ENCODE measurements around the gene TBC1D2B. TPM values are rescaled to one million over a fixed set of nuclear protein-coding genes. Genes with fewer than 3 reads are reported as not detected.

The TBC1D2B gene
- total RNA-seq, 1 donor from 2014 or later = 69.3 TPM

DNA sequence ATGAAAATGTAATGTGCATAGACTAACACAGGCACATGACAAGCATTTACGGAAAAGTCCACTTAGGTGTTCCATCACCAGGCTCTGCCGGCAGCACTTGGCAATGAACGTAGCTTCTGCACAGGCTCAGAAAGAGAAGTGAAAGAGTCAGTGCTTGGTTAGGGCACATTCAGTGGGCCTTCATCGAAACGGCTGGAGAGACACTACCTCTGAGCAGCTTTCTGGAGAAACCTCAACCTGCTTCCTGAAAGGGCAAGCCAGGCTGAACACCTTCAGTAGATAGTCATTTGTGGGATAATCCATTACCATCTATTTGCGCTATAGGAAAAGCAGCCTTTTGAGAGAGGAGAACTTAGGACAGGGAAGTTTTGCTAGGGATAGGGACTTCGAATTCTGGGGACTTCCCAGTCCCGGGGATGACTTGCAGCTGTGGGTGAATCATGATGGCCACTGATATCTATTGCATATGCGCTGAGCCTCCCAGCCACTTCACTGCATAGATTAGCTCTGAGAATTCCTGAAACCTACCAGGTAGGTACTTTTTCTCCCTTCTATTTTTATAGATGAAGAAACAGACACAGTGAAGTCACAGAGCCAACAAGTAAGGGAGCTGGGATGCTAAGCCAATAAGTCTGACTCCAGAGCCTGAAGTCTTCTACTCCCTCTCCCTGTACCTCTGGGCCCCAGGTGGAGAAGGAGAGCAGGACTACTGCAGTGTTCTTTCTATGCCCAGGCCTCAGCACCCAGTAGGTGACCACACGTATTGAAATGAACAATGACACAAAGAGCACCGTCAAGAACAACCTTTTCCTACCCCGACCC is 10.7 kb upstream of the TBC1D2B start:
- peaks cover 12% of the 10 kb centered on the region for H3K4me1 Mint-ChIP-seq (ENCODE audit: unreplicated experiment)
- no peak overlapping the region for H3K4me3 Mint-ChIP-seq (ENCODE audit: unreplicated experiment)
- H3K27me3 Mint-ChIP-seq (ENCODE audit: unreplicated experiment) = no peaks in the 10 kb centered on the region
- TF ChIP-seq, protein P1, sequence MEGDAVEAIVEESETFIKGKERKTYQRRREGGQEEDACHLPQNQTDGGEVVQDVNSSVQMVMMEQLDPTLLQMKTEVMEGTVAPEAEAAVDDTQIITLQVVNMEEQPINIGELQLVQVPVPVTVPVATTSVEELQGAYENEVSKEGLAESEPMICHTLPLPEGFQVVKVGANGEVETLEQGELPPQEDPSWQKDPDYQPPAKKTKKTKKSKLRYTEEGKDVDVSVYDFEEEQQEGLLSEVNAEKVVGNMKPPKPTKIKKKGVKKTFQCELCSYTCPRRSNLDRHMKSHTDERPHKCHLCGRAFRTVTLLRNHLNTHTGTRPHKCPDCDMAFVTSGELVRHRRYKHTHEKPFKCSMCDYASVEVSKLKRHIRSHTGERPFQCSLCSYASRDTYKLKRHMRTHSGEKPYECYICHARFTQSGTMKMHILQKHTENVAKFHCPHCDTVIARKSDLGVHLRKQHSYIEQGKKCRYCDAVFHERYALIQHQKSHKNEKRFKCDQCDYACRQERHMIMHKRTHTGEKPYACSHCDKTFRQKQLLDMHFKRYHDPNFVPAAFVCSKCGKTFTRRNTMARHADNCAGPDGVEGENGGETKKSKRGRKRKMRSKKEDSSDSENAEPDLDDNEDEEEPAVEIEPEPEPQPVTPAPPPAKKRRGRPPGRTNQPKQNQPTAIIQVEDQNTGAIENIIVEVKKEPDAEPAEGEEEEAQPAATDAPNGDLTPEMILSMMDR (IDR thresholded peaks at IDR 0.05) = no peak
- no peaks in the 10 kb centered on the region for H3K9me3 Mint-ChIP-seq (ENCODE audit: unreplicated experiment)
- no peaks in the 10 kb centered on the region for H3K36me3 Mint-ChIP-seq (ENCODE audit: unreplicated experiment)
- no peak overlapping the region for H3K27ac Mint-ChIP-seq (ENCODE audit: unreplicated experiment)
- DNase-seq (ENCODE audit: extremely low spot score, unreplicated experiment) = no peak

DNA sequence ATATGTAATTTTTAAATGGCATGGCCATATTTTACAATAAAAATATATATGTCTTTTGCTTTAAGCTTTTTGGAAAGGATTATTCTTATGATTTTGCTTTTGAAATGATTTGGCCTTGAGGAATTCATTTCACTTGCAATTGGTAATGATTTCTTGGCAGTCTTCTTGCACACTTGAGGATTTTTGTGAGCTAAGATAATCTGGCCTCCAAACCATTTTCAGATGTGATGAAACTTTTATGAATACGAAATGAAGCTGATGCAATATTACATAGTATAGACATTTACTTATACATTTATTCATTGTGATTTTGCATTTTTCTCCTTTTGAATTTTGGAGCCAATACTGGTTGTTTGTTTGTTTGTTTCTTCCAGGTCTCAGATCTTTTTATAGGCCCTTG is 8.4 kb upstream of the TBC1D2B start:
- Mint-ChIP-seq H3K4me3 (ENCODE audit: unreplicated experiment) (no peak overlapping the region), H3K36me3 (ENCODE audit: unreplicated experiment) (no peaks in the 10 kb centered on the region), H3K27ac (ENCODE audit: unreplicated experiment) (peak overlapping the region; percentile 64), H3K27me3 (ENCODE audit: unreplicated experiment) (no peaks in the 10 kb centered on the region), H3K4me1 (ENCODE audit: unreplicated experiment) (peaks cover 13% of the 10 kb centered on the region), H3K9me3 (ENCODE audit: unreplicated experiment) (no peaks in the 10 kb centered on the region)
- TF ChIP-seq, protein P1 (IDR thresholded peaks at IDR 0.05) = no peak
- DNase-seq (ENCODE audit: extremely low spot score, unreplicated experiment) = no peak

DNA sequence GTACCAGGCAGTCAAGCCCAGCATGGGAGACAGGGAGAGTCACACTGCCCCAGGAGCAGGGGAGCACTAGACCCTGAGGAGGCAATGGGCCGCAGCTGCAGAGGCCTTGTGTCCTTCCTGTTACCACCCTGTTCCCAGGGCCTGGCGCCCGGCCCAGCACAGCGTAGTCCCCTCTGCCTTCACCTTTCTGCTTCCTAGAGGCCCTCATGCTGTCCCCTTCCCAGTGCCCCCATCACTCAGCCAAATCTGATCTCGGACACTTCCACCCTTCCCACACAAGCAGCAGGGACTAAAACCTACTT is 6.9 kb upstream of the TBC1D2B start:
- no peaks in the 10 kb centered on the region for H3K36me3 Mint-ChIP-seq (ENCODE audit: unreplicated experiment)
- TF ChIP-seq, protein P1 (IDR thresholded peaks at IDR 0.05) = no peak
- DNase-seq (ENCODE audit: extremely low spot score, unreplicated experiment) = no peak
- no peaks in the 10 kb centered on the region for H3K27me3 Mint-ChIP-seq (ENCODE audit: unreplicated experiment)
- H3K27ac Mint-ChIP-seq (ENCODE audit: unreplicated experiment) = no peak overlapping the region
- H3K4me1 Mint-ChIP-seq (ENCODE audit: unreplicated experiment) = peaks cover 10% of the 10 kb centered on the region
- no peaks in the 10 kb centered on the region for H3K9me3 Mint-ChIP-seq (ENCODE audit: unreplicated experiment)
- H3K4me3 Mint-ChIP-seq (ENCODE audit: unreplicated experiment) = no peak overlapping the region

DNA sequence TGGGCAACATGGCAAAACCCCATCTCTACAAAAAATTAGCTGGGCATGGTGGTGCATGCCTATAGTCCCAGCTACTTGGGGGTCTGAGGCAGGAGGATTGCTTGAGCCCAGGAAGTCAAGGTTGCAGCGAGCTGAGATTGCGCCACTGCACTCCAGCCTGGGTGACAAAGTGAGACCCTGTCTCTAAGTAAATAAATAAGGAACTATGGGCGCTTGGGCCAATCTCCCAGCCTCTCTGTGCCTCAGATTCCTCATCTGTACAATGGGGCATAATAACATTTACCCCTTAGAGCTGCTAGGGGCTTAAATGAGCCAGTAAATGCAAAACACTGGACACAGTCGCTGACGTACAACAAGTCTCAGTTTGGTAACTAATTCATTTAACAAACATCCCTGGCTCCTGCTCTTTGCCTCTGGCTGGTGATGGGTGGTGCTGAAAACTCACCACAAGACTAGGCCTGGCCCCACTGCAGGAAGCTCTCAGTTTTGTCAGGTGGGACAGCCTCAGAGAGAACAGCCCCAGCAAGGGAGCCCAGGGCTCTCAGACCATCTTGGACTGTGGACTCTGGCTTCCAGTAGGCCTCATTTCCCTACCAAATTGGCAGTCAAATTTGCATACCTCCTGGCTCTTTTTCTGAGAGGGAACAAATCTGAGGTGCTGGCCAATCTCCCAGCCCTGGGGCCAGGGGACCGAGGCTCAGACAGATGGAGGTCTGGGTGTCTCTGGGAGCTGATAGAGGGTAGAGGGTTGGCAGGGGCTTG is 6.4 kb upstream of the TBC1D2B start:
- H3K9me3 Mint-ChIP-seq (ENCODE audit: unreplicated experiment) = no peaks in the 10 kb centered on the region
- H3K4me3 Mint-ChIP-seq (ENCODE audit: unreplicated experiment) = no peak overlapping the region
- H3K36me3 Mint-ChIP-seq (ENCODE audit: unreplicated experiment) = no peaks in the 10 kb centered on the region
- DNase-seq (ENCODE audit: extremely low spot score, unreplicated experiment) = no peak
- H3K4me1 Mint-ChIP-seq (ENCODE audit: unreplicated experiment) = peaks cover 10% of the 10 kb centered on the region
- H3K27me3 Mint-ChIP-seq (ENCODE audit: unreplicated experiment) = no peaks in the 10 kb centered on the region
- TF ChIP-seq, protein P1 (IDR thresholded peaks at IDR 0.05) = no peak
- no peak overlapping the region for H3K27ac Mint-ChIP-seq (ENCODE audit: unreplicated experiment)

DNA sequence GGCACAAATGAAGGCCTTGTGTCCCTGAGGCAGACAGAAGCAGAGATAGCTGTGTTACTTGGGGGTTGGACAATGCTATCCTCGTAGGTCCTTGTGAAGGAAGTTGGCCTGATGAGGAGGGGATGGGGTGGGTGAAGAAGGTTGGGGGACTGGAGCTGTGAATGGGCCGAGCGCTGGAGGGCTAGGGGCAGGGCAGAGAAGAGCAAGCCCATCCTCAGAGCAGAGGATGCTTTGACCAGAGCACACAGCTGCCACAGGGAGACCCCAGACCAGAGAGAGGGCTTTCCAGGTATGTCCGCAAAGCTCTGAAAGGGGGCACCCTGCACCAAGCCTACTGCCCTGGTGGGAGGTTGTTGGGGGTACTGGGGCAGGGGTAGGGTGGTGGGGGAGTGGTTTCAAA is 5.7 kb upstream of the TBC1D2B start:
- no peak for DNase-seq (ENCODE audit: extremely low spot score, unreplicated experiment)
- no peaks in the 10 kb centered on the region for H3K27me3 Mint-ChIP-seq (ENCODE audit: unreplicated experiment)
- no peak overlapping the region for H3K4me3 Mint-ChIP-seq (ENCODE audit: unreplicated experiment)
- H3K4me1 Mint-ChIP-seq (ENCODE audit: unreplicated experiment) = peaks cover 11% of the 10 kb centered on the region
- TF ChIP-seq, protein P1 (IDR thresholded peaks at IDR 0.05) = no peak
- no peaks in the 10 kb centered on the region for H3K9me3 Mint-ChIP-seq (ENCODE audit: unreplicated experiment)
- H3K27ac Mint-ChIP-seq (ENCODE audit: unreplicated experiment) = no peak overlapping the region
- H3K36me3 Mint-ChIP-seq (ENCODE audit: unreplicated experiment) = no peaks in the 10 kb centered on the region
